HG03571 (cell line): ENCODE measurements around the gene SLF1.
"Not testable (repeated sequence)": the region's sequence is repeated elsewhere in the genome, so short reads cannot be mapped to it uniquely, and the experiment has no call there.

ENCODE experiments used
- ATAC-seq: cut with Tn5 transposase; IDR thresholded peaks from one replicate; pipeline ENCODE4 v1.9.1; 2021; ENCODE audit not compliant: unreplicated experiment

The SLF1 gene

GRCh38 chr5:94618493-94619328, at the start of gene SLF1, which contains the start of gene KIAA0825:
Gene SLF1, plus strand, starts transcription at chr5:94618669. Its CDS starts 10,142 bp downstream, at chr5:94628811.
Gene KIAA0825, minus strand, starts transcription at chr5:94618604. Its CDS starts 81,478 bp downstream, at chr5:94537126.
- peak; percentile 97 for ATAC-seq

GRCh38 chr5:94571415-94571814, 47.1 kb upstream of the SLF1 start:
- no peak for ATAC-seq

GRCh38 chr5:94573349-94573748, 45.1 kb upstream of the SLF1 start:
- ATAC-seq: not testable (repeated sequence)

GRCh38 chr5:94575196-94575595, 43.3 kb upstream of the SLF1 start:
- no peak for ATAC-seq

GRCh38 chr5:94577466-94578245, 40.8 kb upstream of the SLF1 start:
- peak; percentile 91 for ATAC-seq

GRCh38 chr5:94595281-94595840, 23.1 kb upstream of the SLF1 start:
- ATAC-seq: no peak

- ATAC-seq: no peak
Observed at GRCh38 chr5:94613583-94613982, 4.9 kb upstream of the SLF1 start.

GRCh38 chr5:94614156-94614805, 4.2 kb upstream of the SLF1 start:
- no peak for ATAC-seq

GRCh38 chr5:94615862-94616261, 2.6 kb upstream of the SLF1 start:
- no peak for ATAC-seq

- ATAC-seq: peak; percentile 27
Observed at GRCh38 chr5:94618029-94618492, 408 bp upstream of the SLF1 start.

GRCh38 chr5:94620256-94620655, 1.8 kb downstream of the SLF1 start:
- ATAC-seq: no peak

GRCh38 chr5:94621763-94622162, 3.3 kb downstream of the SLF1 start:
- ATAC-seq: no peak

- no peak for ATAC-seq
Observed at GRCh38 chr5:94623011-94623410, 4.5 kb downstream of the SLF1 start.

GRCh38 chr5:94623877-94624276, 5.4 kb downstream of the SLF1 start:
- no peak for ATAC-seq

- ATAC-seq: no peak
Observed at GRCh38 chr5:94627191-94627590, 8.7 kb downstream of the SLF1 start.

- ATAC-seq: peak; percentile 99
Observed at GRCh38 chr5:94632024-94632423, 13.6 kb downstream of the SLF1 start.

- ATAC-seq: no peak
Observed at GRCh38 chr5:94640176-94640575, 21.7 kb downstream of the SLF1 start.

GRCh38 chr5:94645053-94645452, 26.6 kb downstream of the SLF1 start:
- ATAC-seq: no peak

- no peak for ATAC-seq
Observed at GRCh38 chr5:94646758-94647157, 28.3 kb downstream of the SLF1 start.

- ATAC-seq: no peak
Observed at GRCh38 chr5:94649874-94650273, 31.4 kb downstream of the SLF1 start.

GRCh38 chr5:94658272-94658671, 39.8 kb downstream of the SLF1 start:
- ATAC-seq: no peak
